Natural killer cell treated with Interleukin-12 subunit alpha and Interleukin-12 subunit beta and Interleukin-15 and Interleukin-18, amount 100 ng/mL, for 72 hours (primary cell): ENCODE data around the gene PSAT1. TPM values are rescaled to one million over a fixed set of nuclear protein-coding genes. Genes with fewer than 3 reads are reported as not detected.
"Not testable (repeated sequence)": the region's sequence is repeated elsewhere in the genome, so short reads cannot be mapped to it uniquely, and the experiment has no call there.

Source experiments
- ATAC-seq, 2 donors: fragments of 150-1000 bp; cut with Tn5 transposase in 1 of 2; sonication (Bioruptor Pico), chemical (Tn5 transposase) in 1 of 2; 2 replicates each; pipeline ENCODE4 v1.10.0; 2021
- DNase-seq: peaks from one replicate; pipeline ENCODE4 v3.0.0; 2022; ENCODE audit warnings: low spot score
- H3K27ac Mint-ChIP-seq, 2 donors: 1 replicate in 1 of 2; 2 replicates in 1 of 2; pipeline ENCODE4 v1.8.0; 2022; ENCODE audit warnings: mixed read lengths in 2 of 2, mild to moderate bottlenecking in 1 of 2, moderate library complexity in 1 of 2
- H3K27me3 Mint-ChIP-seq, 2 donors: 1 replicate in 1 of 2; 2 replicates in 1 of 2; pipeline ENCODE4 v1.8.0; 2022; ENCODE audit warnings: mixed read lengths in 2 of 2
- H3K36me3 Mint-ChIP-seq: one replicate; pipeline ENCODE4 v1.8.0; 2022; ENCODE audit warnings: mixed read lengths
- H3K4me1 Mint-ChIP-seq, 2 donors: 1 replicate in 1 of 2; 2 replicates in 1 of 2; pipeline ENCODE4 v1.8.0; 2022; ENCODE audit warnings: low read depth in 2 of 2, mixed read lengths in 2 of 2, mild to moderate bottlenecking in 1 of 2
- H3K4me3 Mint-ChIP-seq: one replicate; pipeline ENCODE4 v1.8.0; 2022; ENCODE audit warnings: mixed read lengths
- H3K9me3 Mint-ChIP-seq: 2 replicates; pipeline ENCODE4 v1.8.0; 2022; ENCODE audit warnings: mixed read lengths
- total RNA-seq, 2 donors: library from RNA; stranded (reverse); gene quantifications; one replicate each; pipeline ENCODE4 v1.2.3, GENCODE V29; 2022

Gene PSAT1
- total RNA-seq, 2 donors from 2014 or later: 44.9 to 51.8 TPM

DNA sequence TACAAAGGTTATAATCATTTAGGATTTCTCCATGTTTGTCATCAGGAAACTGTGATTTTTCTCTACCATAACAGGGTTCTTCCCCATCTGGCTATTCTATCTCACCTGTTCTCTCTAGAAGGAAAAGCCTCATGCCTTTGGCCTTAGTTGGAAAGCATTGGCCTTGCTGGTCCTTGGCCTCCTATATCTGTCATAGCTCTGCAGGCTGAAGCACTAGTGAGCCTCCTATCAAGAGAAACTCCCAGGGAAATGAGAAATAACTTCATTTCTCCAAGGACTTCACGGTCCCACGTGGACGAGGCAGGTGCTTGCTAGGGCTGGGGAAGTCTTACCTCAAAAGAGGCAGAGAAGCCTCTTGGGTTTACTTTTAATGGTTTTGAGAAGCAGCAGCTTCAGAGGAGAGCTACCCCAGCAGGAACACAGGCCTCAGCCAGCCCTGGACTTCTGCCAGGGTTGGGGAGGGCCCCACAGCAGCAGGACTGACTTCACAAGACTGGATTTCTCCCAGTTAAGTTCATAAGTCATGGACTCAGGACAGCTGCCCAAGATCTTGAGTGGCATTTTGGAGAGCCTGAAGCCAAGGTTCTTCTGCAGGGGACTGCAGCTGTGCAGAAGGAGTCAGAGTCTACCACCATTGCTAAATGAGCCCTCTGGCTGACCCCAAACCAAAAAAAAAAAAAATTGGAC is 15.8 kb upstream of the PSAT1 start:
- no peaks in the 10 kb centered on the region for H3K27me3 Mint-ChIP-seq

DNA sequence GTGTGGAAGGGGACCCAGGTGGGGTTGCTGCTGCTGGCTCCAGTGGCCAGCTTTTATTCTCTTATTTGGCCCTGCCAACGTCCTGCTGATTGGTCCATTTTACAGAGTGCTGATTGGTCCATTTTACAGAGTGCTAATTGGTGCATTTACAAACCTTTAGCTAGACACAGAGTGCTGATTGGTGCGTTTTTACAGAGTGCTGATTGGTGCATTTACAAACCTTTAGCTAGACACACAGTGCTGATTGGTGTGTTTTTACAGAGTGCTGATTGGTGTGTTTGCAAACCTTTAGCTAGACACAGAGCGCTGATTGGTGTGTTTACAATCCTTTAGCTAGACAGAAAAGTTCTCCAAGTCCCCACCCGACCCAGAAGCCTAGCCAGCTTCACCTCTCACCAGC is 12.7 kb upstream of the PSAT1 start:
- H3K27ac Mint-ChIP-seq, ATAC-seq, H3K4me3 Mint-ChIP-seq, DNase-seq, H3K36me3 Mint-ChIP-seq, H3K27me3 Mint-ChIP-seq, H3K4me1 Mint-ChIP-seq, H3K9me3 Mint-ChIP-seq: not testable (repeated sequence)

More for the DNA sequence above, 15.8 kb upstream of the PSAT1 start:
- Mint-ChIP-seq H3K4me3 (no peak overlapping the region), H3K27ac (no peak overlapping the region), H3K9me3 (no peaks in the 10 kb centered on the region), H3K36me3 (no peaks in the 10 kb centered on the region), H3K4me1 (no peaks in the 10 kb centered on the region)
- DNase-seq (no peak), ATAC-seq (no peak)

DNA sequence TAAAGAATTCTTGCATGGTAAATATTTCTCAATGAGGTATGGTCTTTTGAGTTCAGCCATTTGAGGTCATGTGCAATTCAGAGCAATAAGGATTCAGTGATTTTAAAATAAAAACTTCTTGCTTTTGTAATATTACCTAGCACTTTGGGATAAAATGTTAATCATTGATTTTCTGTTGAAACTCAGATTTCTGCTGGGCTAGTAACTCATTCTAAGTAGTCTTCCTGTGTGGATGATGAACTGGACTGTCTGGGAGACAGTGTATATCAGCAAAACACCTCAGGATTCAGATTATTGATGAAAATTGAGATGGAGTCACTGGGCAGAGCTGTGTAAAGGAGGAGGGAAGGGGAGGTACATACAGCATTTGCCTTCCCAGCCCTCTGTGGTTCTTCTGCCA is 10.8 kb upstream of the PSAT1 start:
- H3K4me1 Mint-ChIP-seq: peaks cover 0 to 6% of the 10 kb centered on the region in 2 donors
- ATAC-seq (no peak), DNase-seq (no peak)
- H3K9me3 Mint-ChIP-seq: no peaks in the 10 kb centered on the region
- H3K27ac Mint-ChIP-seq: no peak overlapping the region
- no peak overlapping the region for H3K4me3 Mint-ChIP-seq
- no peaks in the 10 kb centered on the region for H3K27me3 Mint-ChIP-seq
- H3K36me3 Mint-ChIP-seq: no peaks in the 10 kb centered on the region

DNA sequence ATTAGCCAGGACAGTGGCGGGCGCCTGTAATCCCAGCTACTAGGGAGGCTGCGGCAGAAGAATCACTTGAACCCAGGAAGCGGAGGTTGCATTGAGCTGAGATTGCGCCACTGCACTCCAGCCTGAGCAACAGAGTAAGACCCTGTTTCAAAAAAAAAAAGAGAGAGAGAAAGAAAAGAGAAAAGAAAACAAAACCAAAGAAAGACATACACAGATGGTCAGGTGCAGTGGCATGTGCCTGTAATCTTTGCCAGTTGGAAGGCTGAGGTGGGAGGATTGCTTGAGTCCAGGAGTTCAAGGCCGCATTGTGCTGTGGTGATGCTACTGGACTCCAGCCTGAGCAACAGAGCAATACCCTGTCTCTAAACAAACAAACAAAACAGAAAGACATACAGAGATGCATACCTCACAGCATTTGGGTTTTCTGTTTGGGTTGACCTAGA is 10.0 kb upstream of the PSAT1 start:
- H3K27me3 Mint-ChIP-seq: no peaks in the 10 kb centered on the region
- ATAC-seq: no peak
- no peak overlapping the region for H3K27ac Mint-ChIP-seq

DNA sequence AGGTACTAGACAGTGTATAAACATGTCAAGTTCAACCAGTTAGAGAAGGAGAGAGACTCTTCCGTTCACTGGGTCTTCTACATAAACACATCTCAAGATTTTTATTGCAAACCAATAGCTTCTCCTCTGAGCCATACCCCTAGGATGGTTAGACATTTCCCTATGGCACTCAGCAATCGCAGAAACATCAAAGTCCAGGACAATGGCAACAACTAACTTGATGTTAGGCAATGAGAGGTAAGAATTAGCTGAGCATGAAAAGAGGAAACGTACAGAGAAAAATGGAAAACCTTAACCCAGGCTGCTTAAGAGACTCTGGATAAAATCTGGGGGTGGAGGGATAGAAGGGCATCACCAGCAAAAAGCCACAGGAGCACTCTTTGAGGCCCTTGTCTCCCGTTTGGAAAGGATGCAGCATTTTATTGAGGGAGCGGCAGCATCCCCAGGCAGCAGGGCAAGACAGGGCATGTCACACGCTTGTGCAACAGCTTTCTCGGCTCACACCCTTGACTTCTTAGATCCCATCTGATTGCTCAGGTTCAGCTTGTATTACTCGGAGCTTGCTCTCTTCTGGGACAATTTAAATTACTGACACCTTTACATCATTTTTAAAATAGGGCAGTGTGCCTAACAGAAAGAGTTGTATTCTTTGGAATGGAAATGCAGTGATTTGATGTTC is 8.6 kb upstream of the PSAT1 start:
- no peaks in the 10 kb centered on the region for H3K36me3 Mint-ChIP-seq
- H3K4me3 Mint-ChIP-seq: no peak overlapping the region
- H3K9me3 Mint-ChIP-seq: no peaks in the 10 kb centered on the region
- no peak for ATAC-seq
- H3K4me1 Mint-ChIP-seq: peaks cover 3 to 6% of the 10 kb centered on the region in 2 donors
- no peak for DNase-seq
- no peak overlapping the region for H3K27ac Mint-ChIP-seq
- H3K27me3 Mint-ChIP-seq: no peaks in the 10 kb centered on the region

More for the DNA sequence above, 10.0 kb upstream of the PSAT1 start:
- Mint-ChIP-seq H3K36me3 (no peaks in the 10 kb centered on the region), H3K4me1 (peaks cover 0 to 6% of the 10 kb centered on the region in 2 donors), H3K9me3 (no peaks in the 10 kb centered on the region), H3K4me3 (no peak overlapping the region)
- DNase-seq: no peak

DNA sequence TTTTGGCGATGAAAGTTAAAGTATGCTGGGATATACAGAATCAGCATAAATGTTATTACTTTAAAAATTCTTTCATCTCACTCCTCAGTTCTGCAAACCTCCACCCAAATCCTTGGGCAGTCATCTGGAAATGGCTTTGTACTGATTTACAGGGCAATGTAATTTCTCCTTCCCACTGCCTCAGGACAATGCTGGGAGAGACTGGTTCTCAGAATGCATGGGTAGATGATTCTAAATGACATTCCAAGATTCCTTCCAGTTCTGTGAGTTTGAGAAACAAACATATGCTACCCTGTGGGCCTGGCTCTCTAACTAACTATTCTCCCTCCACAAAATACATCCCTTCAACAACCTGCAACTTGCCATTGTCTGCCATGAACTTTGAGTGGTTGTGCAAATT is 7.5 kb upstream of the PSAT1 start:
- H3K27me3 Mint-ChIP-seq: no peaks in the 10 kb centered on the region
- no peak overlapping the region for H3K4me3 Mint-ChIP-seq
- peaks cover 3 to 6% of the 10 kb centered on the region in 2 donors for H3K4me1 Mint-ChIP-seq
- H3K36me3 Mint-ChIP-seq: no peaks in the 10 kb centered on the region
- DNase-seq (no peak), ATAC-seq (no peak)
- no peaks in the 10 kb centered on the region for H3K9me3 Mint-ChIP-seq
- H3K27ac Mint-ChIP-seq: no peak overlapping the region

DNA sequence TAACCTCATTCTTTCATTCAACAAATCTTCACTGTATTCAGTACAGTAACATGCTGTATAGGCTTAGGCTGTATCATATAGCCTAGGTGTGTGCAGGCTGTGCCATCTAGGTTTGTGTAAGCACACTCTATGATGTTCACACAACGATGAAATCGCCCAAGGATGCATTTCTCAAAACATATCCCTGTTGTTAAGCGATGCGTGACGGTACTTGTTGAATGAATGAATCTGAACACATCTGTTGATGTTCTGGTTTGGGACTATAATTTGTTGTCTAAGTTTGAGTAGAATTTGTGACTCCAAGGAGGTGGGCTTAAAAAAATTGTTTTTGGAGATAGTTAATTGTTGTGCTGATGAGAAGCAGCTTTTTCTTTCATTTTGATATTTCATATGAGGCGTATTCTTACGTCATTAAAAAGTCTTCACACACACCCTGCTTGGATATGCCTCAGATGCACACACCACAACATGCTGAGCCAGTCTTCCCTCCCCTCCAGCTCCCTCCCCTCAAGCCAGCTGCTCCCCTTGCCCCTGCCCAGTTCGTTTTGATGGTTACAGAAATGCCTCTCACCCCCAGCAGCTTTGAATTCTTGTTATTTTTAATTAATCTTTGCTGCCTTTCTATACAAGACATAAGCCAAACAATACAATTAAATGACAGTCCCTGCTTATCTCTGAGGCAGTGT is 5.5 kb upstream of the PSAT1 start:
- no peak overlapping the region for H3K27ac Mint-ChIP-seq
- H3K9me3 Mint-ChIP-seq: no peaks in the 10 kb centered on the region
- DNase-seq (no peak), ATAC-seq (no peak)
- no peaks in the 10 kb centered on the region for H3K36me3 Mint-ChIP-seq
- no peaks in the 10 kb centered on the region for H3K27me3 Mint-ChIP-seq
- H3K4me3 Mint-ChIP-seq: no peak overlapping the region
- peaks cover 7 to 11% of the 10 kb centered on the region in 2 donors for H3K4me1 Mint-ChIP-seq

DNA sequence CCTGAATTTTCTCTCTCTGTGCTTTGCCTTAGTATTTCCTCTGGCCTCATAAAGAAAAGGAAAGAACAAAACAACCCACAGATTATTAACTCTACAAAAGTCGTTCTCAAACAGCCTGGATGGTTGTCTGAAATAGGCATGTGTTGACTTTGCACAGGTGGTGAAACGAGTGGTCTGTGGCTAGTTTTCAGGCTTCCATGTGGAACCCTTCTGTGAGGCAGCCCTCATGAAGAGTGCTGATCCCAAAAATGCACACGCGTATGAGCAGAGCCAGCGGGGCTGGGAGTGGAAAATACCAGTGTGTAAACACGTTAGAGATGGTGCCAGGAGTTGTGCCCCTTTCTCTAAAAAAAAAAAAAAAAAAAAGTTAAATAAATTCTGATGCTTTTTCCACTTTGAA is 4.9 kb upstream of the PSAT1 start:
- Mint-ChIP-seq H3K27ac (no peak overlapping the region), H3K4me3 (no peak overlapping the region), H3K4me1 (peaks cover 12 to 14% of the 10 kb centered on the region in 2 donors), H3K9me3 (no peaks in the 10 kb centered on the region), H3K36me3 (no peaks in the 10 kb centered on the region), H3K27me3 (no peaks in the 10 kb centered on the region)
- ATAC-seq: no peak
- no peak for DNase-seq

DNA sequence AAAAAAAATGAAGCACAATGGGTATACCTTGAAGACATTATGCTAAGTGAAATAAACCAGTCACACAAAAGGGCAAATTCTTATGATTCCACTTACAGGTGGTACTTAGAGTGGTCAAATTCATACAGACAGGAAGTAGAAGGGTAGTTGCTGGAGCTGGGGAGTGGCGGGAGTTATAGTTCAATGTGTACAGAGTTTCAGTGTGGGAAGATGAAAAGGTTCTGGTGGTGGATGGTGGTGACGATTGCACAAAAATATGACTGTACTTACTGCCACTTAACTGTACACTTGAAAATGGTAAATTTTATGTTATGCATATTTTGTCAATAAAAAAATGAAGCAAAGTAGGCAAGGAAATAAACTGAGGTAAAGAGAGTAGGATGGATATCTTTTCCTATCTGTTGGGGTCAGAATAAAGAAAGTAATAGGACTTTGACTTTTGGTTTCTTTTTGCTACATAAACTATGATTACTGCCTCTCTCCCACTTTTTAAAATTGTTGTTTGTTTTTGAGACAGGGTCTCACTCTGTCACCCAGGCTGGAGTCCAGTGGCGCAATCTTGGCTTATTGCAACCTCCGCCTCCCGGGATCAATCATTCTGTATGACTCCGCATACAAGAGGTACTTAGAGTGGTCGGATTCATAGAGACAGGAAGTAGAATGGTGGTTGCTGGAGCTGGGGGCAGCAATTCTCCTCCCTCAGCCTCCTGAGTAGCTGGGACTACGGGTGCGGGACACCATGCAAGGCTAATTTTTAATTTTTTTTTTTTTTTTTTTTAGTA is 4.0 kb upstream of the PSAT1 start:
- DNase-seq (no peak), ATAC-seq (no peak)
- Mint-ChIP-seq H3K27ac (peak overlapping the region in 1 of 2 donors; percentile 15), H3K4me1 (peaks cover 19 to 21% of the 10 kb centered on the region in 2 donors), H3K4me3 (peak overlapping the region; percentile 34), H3K36me3 (no peaks in the 10 kb centered on the region), H3K9me3 (no peaks in the 10 kb centered on the region), H3K27me3 (no peaks in the 10 kb centered on the region)

DNA sequence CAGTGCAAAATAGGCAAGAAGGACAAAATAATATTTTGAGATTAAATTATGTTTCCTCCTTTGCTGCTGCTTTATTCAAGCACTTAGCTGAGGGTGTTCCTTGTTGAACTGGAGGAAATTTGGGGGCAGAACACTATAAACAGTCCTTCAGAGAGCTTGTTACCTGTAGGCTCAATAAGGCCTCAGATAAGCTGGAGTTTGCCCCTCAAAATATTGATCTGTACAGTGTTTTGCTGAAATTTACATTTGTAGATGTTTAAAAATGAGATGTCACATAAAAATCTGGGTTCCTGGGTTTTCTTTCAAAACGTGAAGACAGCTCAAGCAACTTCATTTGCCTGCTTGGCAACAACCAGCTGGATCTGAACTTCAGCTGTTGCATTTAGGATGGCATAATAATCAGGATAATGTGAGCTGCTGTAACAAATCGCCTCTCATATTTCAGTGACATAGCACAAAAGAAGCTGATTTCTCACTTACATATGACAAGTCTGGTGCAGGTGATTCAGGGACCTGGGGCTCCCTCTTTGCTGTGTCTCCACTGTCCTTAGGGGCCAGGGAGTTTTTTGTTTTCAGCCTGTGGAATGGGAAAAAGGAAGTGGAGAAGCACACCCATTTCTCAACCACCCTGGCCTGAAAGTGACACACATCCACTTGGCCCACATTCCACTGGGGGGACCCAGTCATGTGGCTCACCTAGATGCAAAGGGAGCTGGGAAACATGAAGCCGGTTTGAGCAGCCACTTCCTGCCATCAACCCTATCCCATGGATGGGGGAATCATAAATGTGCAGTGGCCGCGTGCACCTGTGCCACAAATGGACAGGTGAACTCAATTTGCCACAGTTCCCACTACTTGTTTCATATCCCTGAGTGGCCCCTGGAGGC is 2.4 kb upstream of the PSAT1 start:
- DNase-seq (no peak), ATAC-seq (no peak)
- Mint-ChIP-seq H3K27ac (no peak overlapping the region), H3K9me3 (no peaks in the 10 kb centered on the region), H3K4me3 (no peak overlapping the region), H3K36me3 (no peaks in the 10 kb centered on the region), H3K27me3 (peaks cover 0 to 2% of the 10 kb centered on the region in 2 donors), H3K4me1 (peaks cover 24% of the 10 kb centered on the region in 2 donors)

DNA sequence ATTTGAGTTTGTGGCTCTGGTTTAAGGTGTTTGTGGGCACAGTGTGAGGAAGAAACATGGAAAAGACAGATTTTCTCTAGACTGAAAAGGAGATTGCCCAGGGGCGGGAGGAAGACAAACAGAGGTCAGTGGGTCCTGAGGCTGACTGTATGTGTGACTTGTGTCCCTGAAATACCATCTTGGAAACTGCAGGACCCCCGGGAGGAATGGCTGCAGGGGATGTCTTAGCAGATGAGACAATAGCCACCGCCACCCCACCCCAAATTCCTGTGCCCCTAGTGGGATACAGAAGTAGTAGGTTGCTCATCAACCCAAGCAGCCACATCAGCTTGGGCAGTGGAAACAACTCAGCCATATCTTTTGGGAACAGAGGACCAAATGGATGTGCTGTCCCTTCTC is 1.7 kb upstream of the PSAT1 start:
- Mint-ChIP-seq H3K4me3 (no peak overlapping the region), H3K36me3 (peaks cover 4% of the 10 kb centered on the region), H3K27ac (no peak overlapping the region), H3K4me1 (peaks cover 24% of the 10 kb centered on the region in 2 donors), H3K27me3 (peaks cover 0 to 5% of the 10 kb centered on the region in 2 donors), H3K9me3 (no peaks in the 10 kb centered on the region)
- no peak for ATAC-seq
- DNase-seq: no peak

DNA sequence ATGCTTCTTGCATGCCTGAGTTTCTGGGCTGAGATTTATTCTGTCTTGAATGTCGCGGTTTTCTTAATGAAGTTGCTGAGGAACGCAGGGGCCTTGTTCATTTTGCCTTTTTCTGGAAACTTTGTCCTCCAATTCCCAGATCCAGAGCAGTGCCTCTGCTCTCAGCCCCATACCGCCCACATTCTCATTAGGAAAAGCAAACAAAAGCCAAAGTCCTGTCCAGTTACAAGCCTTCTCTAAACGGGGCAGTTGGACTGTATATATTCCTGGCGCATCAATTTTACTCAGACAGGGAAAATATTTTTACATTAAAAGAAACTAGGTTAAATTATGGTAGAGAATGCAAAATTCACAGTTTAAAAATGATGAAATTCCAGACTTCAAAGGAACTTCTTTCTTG is 1.2 kb upstream of the PSAT1 start:
- H3K4me1 Mint-ChIP-seq: peaks cover 24% of the 10 kb centered on the region in 2 donors
- H3K9me3 Mint-ChIP-seq: no peaks in the 10 kb centered on the region
- peaks cover 0 to 5% of the 10 kb centered on the region in 2 donors for H3K27me3 Mint-ChIP-seq

More for the DNA sequence above, 1.2 kb upstream of the PSAT1 start:
- ATAC-seq (no peak), DNase-seq (no peak)
- Mint-ChIP-seq H3K36me3 (peaks cover 6% of the 10 kb centered on the region), H3K27ac (peak overlapping the region; percentile 92 to 93), H3K4me3 (peak overlapping the region; percentile 88)
